OCI-LY7 (cell line): ENCODE data around the gene ZCCHC4.

Experiments
- EZH2phosphoT487 ChIP-seq: fragments of 200-600 bp; sonication (generic); IDR thresholded peaks from 2 replicates; pipeline ENCODE4 v1.6.1; 2018; ENCODE audit warnings: low read depth, borderline replicate concordance, mild to moderate bottlenecking, mixed run types, antibody characterized with exemption, low read length, moderate library complexity, mixed read lengths
- TF ChIP-seq, protein P1 (sequence below): fragments of 200-600 bp; sonication (generic); conservative IDR thresholded peaks from 2 replicates; pipeline ENCODE4 v1.5.1; 2014; ENCODE audit warnings: mild to moderate bottlenecking, antibody characterized with exemption, low read length, moderate library complexity, mixed read lengths

DNA sequence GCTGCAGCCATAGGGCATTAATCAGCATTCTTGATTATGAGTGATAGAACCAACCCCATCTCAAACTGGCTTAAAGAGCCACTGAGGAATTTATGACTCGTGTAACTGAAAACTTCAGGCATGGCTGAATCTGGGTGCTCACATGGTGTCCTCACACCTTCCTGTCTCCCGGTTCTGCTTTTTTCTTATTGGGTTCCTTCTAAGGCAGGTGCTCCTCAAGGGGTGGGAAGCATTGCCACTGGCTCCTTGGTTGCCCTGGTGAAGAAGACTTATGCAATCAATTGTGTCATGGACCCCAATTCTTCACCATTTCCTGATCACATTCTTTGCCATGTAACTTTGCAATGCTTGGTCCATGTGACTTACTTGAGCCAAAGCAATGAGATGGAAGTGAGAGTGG lies 4.3 kb upstream of the ZCCHC4 start:
- TF ChIP-seq, protein P1, sequence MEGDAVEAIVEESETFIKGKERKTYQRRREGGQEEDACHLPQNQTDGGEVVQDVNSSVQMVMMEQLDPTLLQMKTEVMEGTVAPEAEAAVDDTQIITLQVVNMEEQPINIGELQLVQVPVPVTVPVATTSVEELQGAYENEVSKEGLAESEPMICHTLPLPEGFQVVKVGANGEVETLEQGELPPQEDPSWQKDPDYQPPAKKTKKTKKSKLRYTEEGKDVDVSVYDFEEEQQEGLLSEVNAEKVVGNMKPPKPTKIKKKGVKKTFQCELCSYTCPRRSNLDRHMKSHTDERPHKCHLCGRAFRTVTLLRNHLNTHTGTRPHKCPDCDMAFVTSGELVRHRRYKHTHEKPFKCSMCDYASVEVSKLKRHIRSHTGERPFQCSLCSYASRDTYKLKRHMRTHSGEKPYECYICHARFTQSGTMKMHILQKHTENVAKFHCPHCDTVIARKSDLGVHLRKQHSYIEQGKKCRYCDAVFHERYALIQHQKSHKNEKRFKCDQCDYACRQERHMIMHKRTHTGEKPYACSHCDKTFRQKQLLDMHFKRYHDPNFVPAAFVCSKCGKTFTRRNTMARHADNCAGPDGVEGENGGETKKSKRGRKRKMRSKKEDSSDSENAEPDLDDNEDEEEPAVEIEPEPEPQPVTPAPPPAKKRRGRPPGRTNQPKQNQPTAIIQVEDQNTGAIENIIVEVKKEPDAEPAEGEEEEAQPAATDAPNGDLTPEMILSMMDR, result no peak
- no peak for TF ChIP-seq EZH2phosphoT487
